ENCODE data around the gene CTDSP2.

DNA sequence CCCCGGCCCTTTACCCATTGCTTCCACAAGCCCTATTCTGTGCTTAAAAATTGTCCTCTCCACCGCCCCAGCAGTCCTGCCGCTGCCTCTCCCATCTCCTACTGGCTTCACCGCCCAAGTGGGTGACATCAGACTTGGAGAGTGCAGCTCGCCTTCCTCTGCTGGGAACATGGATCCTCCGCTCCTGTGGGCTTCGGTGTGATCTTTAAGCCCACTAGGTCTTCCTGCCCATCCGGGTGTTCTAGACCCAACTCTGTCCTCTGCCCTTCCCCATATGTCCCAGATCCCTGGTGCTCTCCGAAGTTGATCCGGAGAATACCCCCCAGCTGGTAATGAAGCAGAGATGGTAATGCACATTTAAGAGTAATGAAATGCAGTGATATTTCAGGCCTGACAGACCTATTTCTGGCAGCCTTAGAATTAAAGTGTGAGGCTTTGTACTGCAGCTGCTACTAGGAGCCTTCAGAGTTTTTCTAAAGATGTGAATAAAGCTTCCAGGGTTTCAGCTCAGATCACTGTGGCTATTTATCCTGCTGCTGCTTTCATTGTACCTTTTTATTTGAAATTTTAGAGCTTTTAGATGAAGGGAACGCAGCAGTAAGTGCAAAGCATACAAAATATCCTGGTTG lies 22.9 kb upstream of the CTDSP2 start:
- TF ChIP-seq, protein P1, sequence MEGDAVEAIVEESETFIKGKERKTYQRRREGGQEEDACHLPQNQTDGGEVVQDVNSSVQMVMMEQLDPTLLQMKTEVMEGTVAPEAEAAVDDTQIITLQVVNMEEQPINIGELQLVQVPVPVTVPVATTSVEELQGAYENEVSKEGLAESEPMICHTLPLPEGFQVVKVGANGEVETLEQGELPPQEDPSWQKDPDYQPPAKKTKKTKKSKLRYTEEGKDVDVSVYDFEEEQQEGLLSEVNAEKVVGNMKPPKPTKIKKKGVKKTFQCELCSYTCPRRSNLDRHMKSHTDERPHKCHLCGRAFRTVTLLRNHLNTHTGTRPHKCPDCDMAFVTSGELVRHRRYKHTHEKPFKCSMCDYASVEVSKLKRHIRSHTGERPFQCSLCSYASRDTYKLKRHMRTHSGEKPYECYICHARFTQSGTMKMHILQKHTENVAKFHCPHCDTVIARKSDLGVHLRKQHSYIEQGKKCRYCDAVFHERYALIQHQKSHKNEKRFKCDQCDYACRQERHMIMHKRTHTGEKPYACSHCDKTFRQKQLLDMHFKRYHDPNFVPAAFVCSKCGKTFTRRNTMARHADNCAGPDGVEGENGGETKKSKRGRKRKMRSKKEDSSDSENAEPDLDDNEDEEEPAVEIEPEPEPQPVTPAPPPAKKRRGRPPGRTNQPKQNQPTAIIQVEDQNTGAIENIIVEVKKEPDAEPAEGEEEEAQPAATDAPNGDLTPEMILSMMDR (IDR thresholded peaks at IDR 0.05): no peak
- no peak for TF ChIP-seq POLR2A (IDR thresholded peaks at IDR 0.05)
